ENCODE results near the gene CXCL17. TPM values are rescaled to one million over a fixed set of nuclear protein-coding genes. Genes with fewer than 3 reads are reported as not detected.

CXCL17 gene
- total and polyA plus RNA-seq, 4 donors = 0.18 TPM; not detected in 3

GRCh38 chr19:42389899-42390298, 52.8 kb downstream of the CXCL17 start, which contains the start of gene CNFN:
Gene CNFN, minus strand, starts transcription at chr19:42390297. Its CDS starts 1,260 bp downstream, at chr19:42389037.
- no peaks in the 10 kb centered on the region for H3K36me3 ChIP-seq (ENCODE audit: control insufficient read depth, insufficient read depth, low read length)
- H3K9me3 ChIP-seq (ENCODE audit: control insufficient read depth, insufficient read depth, low read length) = no peaks in the 10 kb centered on the region
- no peak within 1 kb of the TSS for H3K27ac ChIP-seq (ENCODE audit: low read depth, low read length)
- no peak for DNase-seq (ENCODE audit: low read depth in 4 of 6, low spot score in 6 of 6)
- 41% methylated on average over 9 of the region's 12 CpGs for WGBS (ENCODE audit: insufficient coverage)
- H3K4me1 ChIP-seq (ENCODE audit: control insufficient read depth, insufficient read depth, low read length) = peaks cover 11% of the 10 kb centered on the region
- H3K27me3 ChIP-seq (ENCODE audit: control insufficient read depth, insufficient read depth, low read length) = peaks cover 14% of the 10 kb centered on the region
- H3K4me3 ChIP-seq (ENCODE audit: low read depth, low read length) = no peak within 1 kb of the TSS

- H3K4me3 ChIP-seq (ENCODE audit: low read depth, low read length) = no peak overlapping the region
- H3K4me1 ChIP-seq (ENCODE audit: control insufficient read depth, insufficient read depth, low read length) = peaks cover 11% of the 10 kb centered on the region
- no peak for DNase-seq (ENCODE audit: low read depth in 4 of 6, low spot score in 6 of 6)
- WGBS (ENCODE audit: insufficient coverage) = 82% methylated on average over 16 of the region's 20 CpGs
- no peaks in the 10 kb centered on the region for H3K36me3 ChIP-seq (ENCODE audit: control insufficient read depth, insufficient read depth, low read length)
- no peak overlapping the region for H3K27ac ChIP-seq (ENCODE audit: low read depth, low read length)
- no peaks in the 10 kb centered on the region for H3K9me3 ChIP-seq (ENCODE audit: control insufficient read depth, insufficient read depth, low read length)
- H3K27me3 ChIP-seq (ENCODE audit: control insufficient read depth, insufficient read depth, low read length) = peaks cover 14% of the 10 kb centered on the region
These were observed 53.8 kb downstream of the CXCL17 start for GRCh38 chr19:42388851-42389489.

GRCh38 chr19:42386974-42387707, 55.6 kb downstream of the CXCL17 start:
- no peaks in the 10 kb centered on the region for H3K36me3 ChIP-seq (ENCODE audit: control insufficient read depth, insufficient read depth, low read length)
- peak in 2 of 6 donors; percentile 46 to 60 for DNase-seq (ENCODE audit: low read depth in 4 of 6, low spot score in 6 of 6)
- H3K27me3 ChIP-seq (ENCODE audit: control insufficient read depth, insufficient read depth, low read length) = peaks cover 14% of the 10 kb centered on the region
- peaks cover 11% of the 10 kb centered on the region for H3K4me1 ChIP-seq (ENCODE audit: control insufficient read depth, insufficient read depth, low read length)
- no peaks in the 10 kb centered on the region for H3K9me3 ChIP-seq (ENCODE audit: control insufficient read depth, insufficient read depth, low read length)
- H3K27ac ChIP-seq (ENCODE audit: low read depth, low read length) = no peak overlapping the region
- H3K4me3 ChIP-seq (ENCODE audit: low read depth, low read length) = peak overlapping the region; percentile 37
- WGBS (ENCODE audit: insufficient coverage) = 2% methylated on average over 41 of the region's 48 CpGs

- Histone ChIP-seq H3K4me1 (ENCODE audit: control insufficient read depth, insufficient read depth, low read length) (peaks cover 4% of the 10 kb centered on the region), H3K9me3 (ENCODE audit: control insufficient read depth, insufficient read depth, low read length) (no peaks in the 10 kb centered on the region), H3K27me3 (ENCODE audit: control insufficient read depth, insufficient read depth, low read length) (no peaks in the 10 kb centered on the region), H3K27ac (ENCODE audit: low read depth, low read length) (no peak overlapping the region), H3K4me3 (ENCODE audit: low read depth, low read length) (no peak overlapping the region), H3K36me3 (ENCODE audit: control insufficient read depth, insufficient read depth, low read length) (peaks cover 22% of the 10 kb centered on the region)
- DNase-seq (ENCODE audit: low read depth in 4 of 6, low spot score in 6 of 6) = no peak
- WGBS (ENCODE audit: insufficient coverage) = 74% methylated on average over 5 of the region's 6 CpGs
These were observed 62.6 kb downstream of the CXCL17 start for GRCh38 chr19:42380155-42380554.

Small RNA genes lying within 50 kb of the gene (small RNA-seq; reads per million reads assigned to genes)
- not detected for gene RNU4-60P (ENCODE audit: low replicate concordance)

Other genes starting within 250 kb of the CXCL17 start
- 10 to 100 TPM; 21.5 to 24.0 TPM for gene DEDD2, start 225.3 kb downstream of the CXCL17 start, total RNA-seq
- 10 to 100 TPM; 27.8 to 30.2 TPM for gene DEDD2, start 225.3 kb downstream of the CXCL17 start, polyA plus RNA-seq (ENCODE audit: insufficient read length in 2 of 2)
- 1 to 10 TPM; 4.6 to 6.6 TPM for gene ZNF526, start 222.6 kb downstream of the CXCL17 start, total RNA-seq
- gene ZNF526, start 222.6 kb downstream of the CXCL17 start, polyA plus RNA-seq (ENCODE audit: insufficient read length in 2 of 2) = 1 to 10 TPM; 5.4 to 7.1 TPM
- 10 to 100 TPM; 23.7 to 35.0 TPM for gene GSK3A, start 200.3 kb downstream of the CXCL17 start, total RNA-seq
- 100 to 1,000 TPM; 138 to 147 TPM for gene GSK3A, start 200.3 kb downstream of the CXCL17 start, polyA plus RNA-seq (ENCODE audit: insufficient read length in 2 of 2)
- 10 to 100 TPM; 16.1 to 25.0 TPM for gene ERF, start 187.8 kb downstream of the CXCL17 start, total RNA-seq
- gene ERF, start 187.8 kb downstream of the CXCL17 start, polyA plus RNA-seq (ENCODE audit: insufficient read length in 2 of 2) = 10 to 100 TPM; 50.0 to 57.2 TPM
- 10 to 100 TPM; 21.0 to 28.1 TPM for gene CIC, start 173.7 kb downstream of the CXCL17 start, total RNA-seq
- gene CIC, start 173.7 kb downstream of the CXCL17 start, polyA plus RNA-seq (ENCODE audit: insufficient read length in 2 of 2) = 10 to 100 TPM; 87.8 to 91.1 TPM
- 1 to 10 TPM in 1 of 2 donors, under 1 TPM in 1; 0.30 to 1.5 TPM for gene PRR19, start 140.8 kb downstream of the CXCL17 start, total RNA-seq
- 1 to 10 TPM; 6.4 to 6.9 TPM for gene PRR19, start 140.8 kb downstream of the CXCL17 start, polyA plus RNA-seq (ENCODE audit: insufficient read length in 2 of 2)
- gene PAFAH1B3, start 140.3 kb downstream of the CXCL17 start, total RNA-seq = 10 to 100 TPM; 48.2 to 90.4 TPM
- 100 to 1,000 TPM; 164 to 174 TPM for gene PAFAH1B3, start 140.3 kb downstream of the CXCL17 start, polyA plus RNA-seq (ENCODE audit: insufficient read length in 2 of 2)
- 10 to 100 TPM; 11.5 to 40.9 TPM for gene TMEM145, start 129.6 kb downstream of the CXCL17 start, total RNA-seq
- 100 to 1,000 TPM in 1 of 2 donors, 10 to 100 TPM in 1; 97.1 to 119 TPM for gene TMEM145, start 129.6 kb downstream of the CXCL17 start, polyA plus RNA-seq (ENCODE audit: insufficient read length in 2 of 2)
- gene MEGF8, start 117.3 kb downstream of the CXCL17 start, total RNA-seq = 10 to 100 TPM; 35.2 to 44.0 TPM
- 10 to 100 TPM; 84.5 to 93.3 TPM for gene MEGF8, start 117.3 kb downstream of the CXCL17 start, polyA plus RNA-seq (ENCODE audit: insufficient read length in 2 of 2)
- 1 to 10 TPM in 1 of 2 donors, under 1 TPM in 1; 0.50 to 1.2 TPM for gene CNFN, start 52.6 kb downstream of the CXCL17 start, total RNA-seq
- 1 to 10 TPM; 2.9 to 3.1 TPM for gene CNFN, start 52.6 kb downstream of the CXCL17 start, polyA plus RNA-seq (ENCODE audit: insufficient read length in 2 of 2)
- gene LIPE, start 15.6 kb downstream of the CXCL17 start, total RNA-seq = 10 to 100 TPM in 1 of 2 donors, 1 to 10 TPM in 1; 6.7 to 10.8 TPM
- gene LIPE, start 15.6 kb downstream of the CXCL17 start, polyA plus RNA-seq (ENCODE audit: insufficient read length in 2 of 2) = 10 to 100 TPM; 29.4 to 34.2 TPM
- gene CEACAM1, start 85.5 kb upstream of the CXCL17 start, total RNA-seq = 1 to 10 TPM in 1 of 2 donors, under 1 TPM in 1; 0.88 to 4.4 TPM
- 1 to 10 TPM in 1 of 2 donors, under 1 TPM in 1; 0.60 to 1.5 TPM for gene CEACAM1, start 85.5 kb upstream of the CXCL17 start, polyA plus RNA-seq (ENCODE audit: insufficient read length in 2 of 2)
- gene CEACAM8, start 152.0 kb upstream of the CXCL17 start, total RNA-seq = 1 to 10 TPM in 1 of 2 donors, under 1 TPM in 1; 0.11 to 7.4 TPM
- under 1 TPM in 1 of 2 donors, not detected in 1; 0.06 TPM for gene CEACAM8, start 152.0 kb upstream of the CXCL17 start, polyA plus RNA-seq (ENCODE audit: insufficient read length in 2 of 2)

Data from spinal cord (tissue), 10 donors.